Lower lobe of right lung (tissue), 2 donors: ENCODE data around the gene TTLL8. TPM values are rescaled to one million over a fixed set of nuclear protein-coding genes. Genes with fewer than 3 reads are reported as not detected.

Experiments
- ATAC-seq, 2 donors: fragments of 200-7000 bp; cut with Tn5 transposase; one replicate each; pipeline ENCODE4 v1.9.1; 2020 to 2022; ENCODE audit warnings: mild to moderate bottlenecking in 2 of 2, moderate library complexity in 2 of 2
- DNase-seq: peaks from one replicate; pipeline ENCODE4 v3.0.0-alpha.2; 2020
- H3K27ac ChIP-seq: fragments of 200-600 bp; one replicate; pipeline ENCODE4 v1.8.0; 2022
- H3K27me3 ChIP-seq: fragments of 200-600 bp; one replicate; pipeline ENCODE4 v1.8.0; 2022; ENCODE audit warnings: low read depth
- H3K36me3 ChIP-seq: fragments of 200-600 bp; one replicate; pipeline ENCODE4 v1.8.0; 2022; ENCODE audit warnings: mild to moderate bottlenecking
- H3K4me1 ChIP-seq: fragments of 200-600 bp; one replicate; pipeline ENCODE4 v1.8.0; 2022
- H3K4me3 ChIP-seq: fragments of 200-600 bp; one replicate; pipeline ENCODE4 v1.8.0; 2022; ENCODE audit warnings: mild to moderate bottlenecking
- H3K9me3 ChIP-seq: fragments of 200-600 bp; one replicate; pipeline ENCODE4 v1.8.0; 2022
- CTCF ChIP-seq: fragments of 200-600 bp; IDR thresholded peaks from one replicate; pipeline ENCODE4 v1.8.0; 2022; ENCODE audit warnings: antibody characterized with exemption, mild to moderate bottlenecking
- intact Hi-C: fragments of 100-400 bp; cut with DNase I; formaldehyde crosslinking; loops from one replicate; pipeline ENCODE4 v1.11.0; 2022
- total RNA-seq: library from RNA; stranded (reverse); fragmentation: NEBNext Ultra II Directional; extraction: Animal tissue kit (Norgen Biotek cat#: 25700); gene quantifications from one replicate; pipeline ENCODE4 v1.2.1, GENCODE V29; 2021
- donor health status: DM: no; HTN: yes; CAD: no; lungs with severe emphysema.

The TTLL8 gene
- total RNA-seq, 1 donor from 2014 or later: not detected

GRCh38 chr22:50008151-50009040, 49.7 kb downstream of the TTLL8 start:
- H3K27ac ChIP-seq: no peak overlapping the region
- no peaks in the 10 kb centered on the region for H3K9me3 ChIP-seq
- H3K4me3 ChIP-seq: no peak overlapping the region
- TF ChIP-seq CTCF: no peak
- H3K4me1 ChIP-seq: peaks cover 4% of the 10 kb centered on the region
- H3K36me3 ChIP-seq: no peaks in the 10 kb centered on the region
- intact Hi-C loops: no loop called here
- H3K27me3 ChIP-seq: peaks cover 41% of the 10 kb centered on the region
- DNase-seq (peak; percentile 43), ATAC-seq (no peak)

GRCh38 chr22:50007057-50007511, 51.0 kb downstream of the TTLL8 start:
- TF ChIP-seq CTCF: no peak
- ATAC-seq (no peak), DNase-seq (no peak)
- H3K36me3 ChIP-seq: no peaks in the 10 kb centered on the region
- H3K27me3 ChIP-seq: peaks cover 29% of the 10 kb centered on the region
- H3K4me1 ChIP-seq: peaks cover 4% of the 10 kb centered on the region
- H3K4me3 ChIP-seq: no peak overlapping the region
- no peaks in the 10 kb centered on the region for H3K9me3 ChIP-seq
- intact Hi-C loops: no loop called here
- H3K27ac ChIP-seq: no peak overlapping the region

GRCh38 chr22:50004918-50005317, 53.2 kb downstream of the TTLL8 start:
- Histone ChIP-seq H3K27me3 (peaks cover 17% of the 10 kb centered on the region), H3K9me3 (no peaks in the 10 kb centered on the region), H3K4me3 (no peak overlapping the region), H3K27ac (no peak overlapping the region), H3K4me1 (no peaks in the 10 kb centered on the region), H3K36me3 (no peaks in the 10 kb centered on the region)
- TF ChIP-seq CTCF: no peak
- intact Hi-C loops: no loop called here
- ATAC-seq (no peak), DNase-seq (no peak)

GRCh38 chr22:50002791-50003190, 55.3 kb downstream of the TTLL8 start:
- Histone ChIP-seq H3K9me3 (no peaks in the 10 kb centered on the region), H3K4me3 (no peak overlapping the region), H3K4me1 (no peaks in the 10 kb centered on the region), H3K27ac (no peak overlapping the region), H3K36me3 (no peaks in the 10 kb centered on the region), H3K27me3 (peaks cover 11% of the 10 kb centered on the region)
- no peak for TF ChIP-seq CTCF
- intact Hi-C loops: no loop called here
- DNase-seq (no peak), ATAC-seq (no peak)

- Histone ChIP-seq H3K36me3 (no peaks in the 10 kb centered on the region), H3K27ac (no peak overlapping the region), H3K27me3 (peaks cover 11% of the 10 kb centered on the region), H3K4me1 (no peaks in the 10 kb centered on the region), H3K9me3 (no peaks in the 10 kb centered on the region), H3K4me3 (no peak overlapping the region)
- ATAC-seq: no peak
- DNase-seq: peak; percentile 37
- intact Hi-C loops: no loop called here
- TF ChIP-seq CTCF: no peak
Observed at GRCh38 chr22:50001388-50002231, 56.5 kb downstream of the TTLL8 start.
